Astrocyte (in vitro differentiated cells and primary cell): ENCODE measurements around the gene ELK4. TPM values are rescaled to one million over a fixed set of nuclear protein-coding genes. Genes with fewer than 3 reads are reported as not detected.

Experiments used
- DNase-seq: peaks from one replicate; pipeline ENCODE4 v3.0.0-alpha.2; 2010; ENCODE audit warnings: low read depth
- FAIRE-seq: peaks from 2 replicates; lab custom pipeline; 2011; peaks lifted over from hg19 to GRCh38; lab: Jason Lieb, UNC
- H2AFZ ChIP-seq: 2 replicates; pipeline ENCODE4 v1.6.0; 2012; ENCODE audit warnings: low read depth, low read length, inconsistent platforms
- H3K27ac ChIP-seq: 2 replicates; pipeline ENCODE4 v1.5.1; 2011; ENCODE audit warnings: low read depth, low read length, inconsistent platforms
- H3K27me3 ChIP-seq: 2 replicates; pipeline ENCODE4 v1.6.0; 2011; ENCODE audit warnings: low read length, inconsistent platforms; ENCODE audit not compliant: insufficient read depth
- H3K36me3 ChIP-seq: 2 replicates; pipeline ENCODE4 v1.5.1; 2011; ENCODE audit warnings: low read length, inconsistent platforms; ENCODE audit not compliant: insufficient read depth
- H3K4me1 ChIP-seq: 2 replicates; pipeline ENCODE4 v1.5.1; 2011; ENCODE audit warnings: low read length, inconsistent platforms; ENCODE audit not compliant: insufficient read depth
- H3K4me2 ChIP-seq: 2 replicates; pipeline ENCODE4 v1.6.0; 2012; ENCODE audit warnings: low read length, inconsistent platforms
- H3K4me3 ChIP-seq: 2 replicates; pipeline ENCODE4 v1.5.1; 2011; ENCODE audit warnings: low read depth, mild to moderate bottlenecking, low read length, inconsistent platforms; ENCODE audit not compliant: insufficient read depth
- H3K79me2 ChIP-seq: 2 replicates; pipeline ENCODE4 v1.6.0; 2012; ENCODE audit warnings: mild to moderate bottlenecking, low read length, inconsistent platforms; ENCODE audit not compliant: insufficient read depth
- H3K9ac ChIP-seq: 2 replicates; pipeline ENCODE4 v1.6.0; 2012; ENCODE audit warnings: mild to moderate bottlenecking, low read length, inconsistent platforms
- H3K9me3 ChIP-seq: 2 replicates; pipeline ENCODE4 v1.5.1; 2012; ENCODE audit warnings: low read depth, mild to moderate bottlenecking, low read length, inconsistent platforms; ENCODE audit not compliant: insufficient read depth
- H4K20me1 ChIP-seq: 2 replicates; pipeline ENCODE4 v1.6.0; 2012; ENCODE audit warnings: low read length, inconsistent platforms; ENCODE audit not compliant: insufficient read depth
- H3K27ac Mint-ChIP-seq: one replicate; pipeline ENCODE4 v1.8.0; 2021; ENCODE audit warnings: mild to moderate bottlenecking, mixed read lengths; ENCODE audit not compliant: unreplicated experiment
- H3K27me3 Mint-ChIP-seq: one replicate; pipeline ENCODE4 v1.8.0; 2021; ENCODE audit warnings: low read depth, mixed read lengths; ENCODE audit not compliant: unreplicated experiment
- H3K36me3 Mint-ChIP-seq: one replicate; pipeline ENCODE4 v1.8.0; 2021; ENCODE audit warnings: low read depth, mixed read lengths; ENCODE audit not compliant: unreplicated experiment
- H3K4me1 Mint-ChIP-seq: one replicate; pipeline ENCODE4 v1.8.0; 2021; ENCODE audit warnings: low read depth, mixed read lengths; ENCODE audit not compliant: unreplicated experiment
- H3K4me3 Mint-ChIP-seq: one replicate; pipeline ENCODE4 v1.8.0; 2021; ENCODE audit warnings: mild to moderate bottlenecking, moderate library complexity, mixed read lengths; ENCODE audit not compliant: unreplicated experiment
- H3K9me3 Mint-ChIP-seq: one replicate; pipeline ENCODE4 v1.8.0; 2021; ENCODE audit warnings: mild to moderate bottlenecking, mixed read lengths; ENCODE audit not compliant: unreplicated experiment
- CTCF ChIP-seq: IDR thresholded peaks from 2 replicates; pipeline ENCODE4 v1.5.1; 2011; ENCODE audit warnings: low read depth, mild to moderate bottlenecking, inconsistent platforms, low read length, moderate library complexity; ENCODE audit not compliant: insufficient read depth
- EZH2 ChIP-seq: IDR thresholded peaks from 2 replicates; pipeline ENCODE4 v1.6.1; 2012; ENCODE audit warnings: mild to moderate bottlenecking, low read length, inconsistent platforms; ENCODE audit not compliant: insufficient read depth
- total RNA-seq: library from RNA; stranded (reverse); gene quantifications from 2 replicates; pipeline ENCODE4 v1.2.1, GENCODE V29; 2021

The ELK4 gene
- total RNA-seq, 1 donor from 2014 or later = 31.3 TPM

GRCh38 chr1:205580923-205581180 lies 51.0 kb downstream of the ELK4 start:
- H3K79me2 ChIP-seq = no peaks in the 10 kb centered on the region
- no peaks in the 10 kb centered on the region for H4K20me1 ChIP-seq
- Mint-ChIP-seq H3K4me1 (peaks cover 5% of the 10 kb centered on the region), H3K27me3 (peaks cover 64% of the 10 kb centered on the region), H3K4me3 (no peak overlapping the region), H3K27ac (no peak overlapping the region), H3K36me3 (no peaks in the 10 kb centered on the region), H3K9me3 (no peaks in the 10 kb centered on the region)
- TF ChIP-seq EZH2 = no peak
- TF ChIP-seq CTCF = no peak
- H3K4me1 ChIP-seq = no peaks in the 10 kb centered on the region
- no peak for DNase-seq
- FAIRE-seq = no peak
- no peaks in the 10 kb centered on the region for H3K9me3 ChIP-seq
- no peaks in the 10 kb centered on the region for H3K36me3 ChIP-seq
- no peak overlapping the region for H2AFZ ChIP-seq
- no peak overlapping the region for H3K4me3 ChIP-seq
- no peak overlapping the region for H3K4me2 ChIP-seq
- no peak overlapping the region for H3K27ac ChIP-seq
- H3K9ac ChIP-seq = no peak overlapping the region
- H3K27me3 ChIP-seq = peaks cover 23% of the 10 kb centered on the region

GRCh38 chr1:205580140-205580922 lies 51.5 kb downstream of the ELK4 start:
- Mint-ChIP-seq H3K36me3 (no peaks in the 10 kb centered on the region), H3K9me3 (no peaks in the 10 kb centered on the region), H3K27me3 (peaks cover 68% of the 10 kb centered on the region), H3K4me3 (no peak overlapping the region), H3K27ac (no peak overlapping the region), H3K4me1 (peaks cover 5% of the 10 kb centered on the region)
- Histone ChIP-seq H3K79me2 (no peaks in the 10 kb centered on the region), H3K27me3 (peaks cover 24% of the 10 kb centered on the region), H3K9me3 (no peaks in the 10 kb centered on the region), H3K36me3 (no peaks in the 10 kb centered on the region), H4K20me1 (no peaks in the 10 kb centered on the region), H3K9ac (no peak overlapping the region), H3K4me2 (no peak overlapping the region), H3K27ac (no peak overlapping the region), H3K4me3 (no peak overlapping the region), H2AFZ (no peak overlapping the region), H3K4me1 (no peaks in the 10 kb centered on the region)
- TF ChIP-seq CTCF = no peak
- TF ChIP-seq EZH2 = no peak
- FAIRE-seq = no peak
- no peak for DNase-seq

GRCh38 chr1:205579711-205580110 lies 52.1 kb downstream of the ELK4 start:
- H3K9ac ChIP-seq = no peak overlapping the region
- DNase-seq (no peak), FAIRE-seq (no peak)
- no peaks in the 10 kb centered on the region for H3K79me2 ChIP-seq
- H3K4me3 ChIP-seq = no peak overlapping the region
- no peaks in the 10 kb centered on the region for H3K9me3 ChIP-seq
- no peak for TF ChIP-seq CTCF
- no peak for TF ChIP-seq EZH2
- no peaks in the 10 kb centered on the region for H3K36me3 ChIP-seq
- peaks cover 5% of the 10 kb centered on the region for H3K4me1 Mint-ChIP-seq
- H3K27me3 Mint-ChIP-seq = peaks cover 74% of the 10 kb centered on the region
- peaks cover 30% of the 10 kb centered on the region for H3K27me3 ChIP-seq
- no peak overlapping the region for H3K4me3 Mint-ChIP-seq
- H3K4me2 ChIP-seq = no peak overlapping the region
- H4K20me1 ChIP-seq = no peaks in the 10 kb centered on the region
- no peaks in the 10 kb centered on the region for H3K9me3 Mint-ChIP-seq
- no peaks in the 10 kb centered on the region for H3K36me3 Mint-ChIP-seq
- H3K27ac Mint-ChIP-seq = no peak overlapping the region
- H3K27ac ChIP-seq = no peak overlapping the region
- H2AFZ ChIP-seq = no peak overlapping the region
- H3K4me1 ChIP-seq = no peaks in the 10 kb centered on the region
